GM12872 (cell line): ENCODE measurements around the gene HOXB8.

Source experiments
- CTCF ChIP-seq: IDR thresholded peaks from 3 replicates; pipeline ENCODE4 v1.5.1; 2011; ENCODE audit warnings: low read depth, mild to moderate bottlenecking, low read length, moderate library complexity; ENCODE audit not compliant: insufficient read depth

Gene HOXB8

GRCh38 chr17:48589831-48590606 lies 25.1 kb downstream of the HOXB8 start, which contains the start of gene HOXB3:
HOXB3 (minus strand) TSS chr17:48590241; CDS start chr17:48552474, 37,767 bp downstream.
- TF ChIP-seq CTCF = no peak

GRCh38 chr17:48589060-48589830 lies 25.8 kb downstream of the HOXB8 start:
- no peak for TF ChIP-seq CTCF

- TF ChIP-seq CTCF = no peak
These were observed 26.6 kb downstream of the HOXB8 start for GRCh38 chr17:48588528-48588927.

- TF ChIP-seq CTCF = no peak
These were observed 27.0 kb downstream of the HOXB8 start for GRCh38 chr17:48588074-48588415.

- no peak for TF ChIP-seq CTCF
These were observed 27.6 kb downstream of the HOXB8 start for GRCh38 chr17:48587276-48588073.

GRCh38 chr17:48586355-48587258 lies 28.5 kb downstream of the HOXB8 start:
- no peak for TF ChIP-seq CTCF
